Liver (tissue), 9 donors: ENCODE measurements around the gene CAMSAP1. TPM values are rescaled to one million over a fixed set of nuclear protein-coding genes. Genes with fewer than 3 reads are reported as not detected.

ENCODE experiments used
- DNase-seq: peaks from one replicate; pipeline ENCODE4 v3.0.0-alpha.2; 2017; ENCODE audit warnings: low spot score
- H3K27ac ChIP-seq, 2 donors: one replicate each; pipeline ENCODE4 v1.7.0; 2013; ENCODE audit warnings: inconsistent platforms in 2 of 2, low read length in 2 of 2, control low read depth in 1 of 2, low read depth in 1 of 2, mild to moderate bottlenecking in 1 of 2
- H3K27me3 ChIP-seq, 4 donors: one replicate each; pipeline versions ENCODE4 v1.6.1 to v1.7.0; 2013; ENCODE audit warnings: low read length in 3 of 4, inconsistent platforms in 1 of 4, mild to moderate bottlenecking in 1 of 4, moderate library complexity in 1 of 4; ENCODE audit not compliant: control insufficient read depth in 4 of 4, insufficient read depth in 4 of 4
- H3K36me3 ChIP-seq, 4 donors: one replicate each; pipeline versions ENCODE4 v1.6.1 to v1.7.0; 2013; ENCODE audit warnings: low read length in 3 of 4, mild to moderate bottlenecking in 3 of 4, low read depth in 1 of 4, moderate library complexity in 1 of 4; ENCODE audit not compliant: control insufficient read depth in 4 of 4, insufficient read depth in 3 of 4
- H3K4me1 ChIP-seq, 4 donors: one replicate each; pipeline versions ENCODE4 v1.6.1 to v1.7.0; 2013; ENCODE audit warnings: low read length in 3 of 4, mild to moderate bottlenecking in 3 of 4, moderate library complexity in 1 of 4; ENCODE audit not compliant: control insufficient read depth in 4 of 4, insufficient read depth in 4 of 4
- H3K4me3 ChIP-seq, 3 donors: one replicate each; pipeline versions ENCODE4 v1.6.1 to v1.7.0; 2013; ENCODE audit warnings: low read length in 3 of 3, control low read depth in 1 of 3, low read depth in 1 of 3, mild to moderate bottlenecking in 1 of 3
- H3K9ac ChIP-seq, 2 donors: one replicate each; pipeline ENCODE4 v1.7.0; 2013; ENCODE audit warnings: low read length in 2 of 2, mild to moderate bottlenecking in 2 of 2, moderate library complexity in 2 of 2, control low read depth in 1 of 2, low read depth in 1 of 2
- H3K9me3 ChIP-seq, 4 donors: one replicate each; pipeline versions ENCODE4 v1.6.1 to v1.7.0; 2013; ENCODE audit warnings: low read length in 3 of 4; ENCODE audit not compliant: control insufficient read depth in 4 of 4
- EGR1 ChIP-seq, 2 donors: IDR thresholded peaks; 2 replicates each; pipeline ENCODE4 v1.6.1; 2016 to 2018; ENCODE audit warnings: antibody characterized with exemption in 2 of 2, low read depth in 2 of 2
- FOXA2 ChIP-seq: IDR thresholded peaks from 2 replicates; pipeline ENCODE4 v1.6.1; 2016; ENCODE audit warnings: antibody characterized with exemption
- GABPA ChIP-seq, 2 donors: IDR thresholded peaks in 1 of 2; conservative IDR thresholded peaks in 1 of 2; 2 replicates each; pipeline ENCODE4 v1.6.1; 2016; ENCODE audit warnings: antibody characterized with exemption in 2 of 2, mild to moderate bottlenecking in 1 of 2, moderate library complexity in 1 of 2
- HNF4A ChIP-seq, 2 donors: conservative IDR thresholded peaks; 2 replicates each; pipeline ENCODE4 v1.6.1; 2016; ENCODE audit warnings: antibody characterized with exemption in 2 of 2, mild to moderate bottlenecking in 2 of 2
- HNF4G ChIP-seq: IDR thresholded peaks from 2 replicates; pipeline ENCODE4 v1.6.1; 2016; ENCODE audit warnings: antibody characterized with exemption
- JUND ChIP-seq, 2 donors: IDR thresholded peaks; 2 replicates each; pipeline ENCODE4 v1.6.1; 2016; ENCODE audit warnings: antibody characterized with exemption in 2 of 2
- NR2F2 ChIP-seq: IDR thresholded peaks from 2 replicates; pipeline ENCODE4 v1.6.1; 2016; ENCODE audit warnings: antibody characterized with exemption
- RXRA ChIP-seq, 2 donors: IDR thresholded peaks; 2 replicates each; pipeline ENCODE4 v1.6.1; 2017 to 2018; ENCODE audit warnings: antibody characterized with exemption in 2 of 2, mild to moderate bottlenecking in 1 of 2
- SP1 ChIP-seq: IDR thresholded peaks from 2 replicates; pipeline ENCODE4 v1.6.1; 2018; ENCODE audit warnings: antibody characterized with exemption, mild to moderate bottlenecking
- TAF1 ChIP-seq: conservative IDR thresholded peaks from 2 replicates; pipeline ENCODE4 v1.6.1; 2016; ENCODE audit warnings: antibody characterized with exemption, mild to moderate bottlenecking
- WGBS: extraction: QIAGEN DNeasy Blood & Tissue Kit; methylation state at CpG from one replicate; pipeline ENCODE4 v1.1.7; 2013; 5-methylcytosine and 5-hydroxymethylcytosine counted together
- polyA plus RNA-seq, 2 donors: library from polyadenylated mRNA; stranded (reverse) in 1 of 2; unstranded in 1 of 2; fragments of 200-250 nt in 1 of 2; fragments of >200 nt in 1 of 2; fragmentation: Nextera tagmentation in 1 of 2; extraction: Ambion mirVana in 1 of 2; gene quantifications; one replicate each; pipeline versions ENCODE4 v1.2.1 to v1.2.3, GENCODE V29; 2013 to 2015
- total RNA-seq, 2 donors: library from RNA; depleted of rRNA; stranded (reverse); fragments of >200 nt; gene quantifications; one replicate each; pipeline ENCODE4 v1.2.3, GENCODE V29; 2014
- TF ChIP-seq, protein P1 (sequence below): IDR thresholded peaks from 2 replicates; pipeline ENCODE4 v1.6.1; 2016; ENCODE audit warnings: antibody characterized with exemption
- TF ChIP-seq, protein P2 (sequence below): IDR thresholded peaks from 2 replicates; pipeline ENCODE4 v1.6.1; 2016; ENCODE audit warnings: antibody characterized with exemption, mild to moderate bottlenecking
- donor health status: healthy.
- donor health status: healthy.
- donor health status: healthy.
- donor health status: healthy.
- donor health status: healthy.

Gene CAMSAP1
- total and polyA plus RNA-seq, 4 donors, result 0.97 to 6.4 (median 5.1) TPM

DNA sequence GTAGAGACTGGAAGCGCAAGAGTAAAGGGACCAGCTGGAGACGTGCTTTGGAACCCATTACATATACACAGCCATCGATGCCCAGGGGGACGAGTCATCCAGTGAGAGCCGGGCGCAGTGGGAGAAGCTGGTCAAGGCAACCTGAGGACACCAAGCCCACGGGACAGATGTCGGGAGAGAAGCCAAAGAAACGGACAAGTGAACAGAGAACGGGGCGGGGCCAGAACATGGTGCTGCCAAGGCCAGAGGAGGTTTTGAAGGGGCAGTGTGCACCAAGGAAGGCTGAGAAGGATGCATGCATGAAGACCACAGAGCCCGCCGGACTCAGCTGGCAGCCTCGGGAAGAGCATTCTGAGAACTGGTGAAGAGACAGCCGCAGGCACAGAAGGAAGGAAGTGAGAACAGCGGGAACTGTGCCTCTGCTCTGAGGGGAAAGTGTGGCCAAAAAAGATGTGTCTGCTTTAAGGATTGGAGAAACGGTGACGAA, 20.3 kb downstream of the CAMSAP1 start:
- Histone ChIP-seq H3K27ac (no peak overlapping the region), H3K9ac (no peak overlapping the region)

DNA sequence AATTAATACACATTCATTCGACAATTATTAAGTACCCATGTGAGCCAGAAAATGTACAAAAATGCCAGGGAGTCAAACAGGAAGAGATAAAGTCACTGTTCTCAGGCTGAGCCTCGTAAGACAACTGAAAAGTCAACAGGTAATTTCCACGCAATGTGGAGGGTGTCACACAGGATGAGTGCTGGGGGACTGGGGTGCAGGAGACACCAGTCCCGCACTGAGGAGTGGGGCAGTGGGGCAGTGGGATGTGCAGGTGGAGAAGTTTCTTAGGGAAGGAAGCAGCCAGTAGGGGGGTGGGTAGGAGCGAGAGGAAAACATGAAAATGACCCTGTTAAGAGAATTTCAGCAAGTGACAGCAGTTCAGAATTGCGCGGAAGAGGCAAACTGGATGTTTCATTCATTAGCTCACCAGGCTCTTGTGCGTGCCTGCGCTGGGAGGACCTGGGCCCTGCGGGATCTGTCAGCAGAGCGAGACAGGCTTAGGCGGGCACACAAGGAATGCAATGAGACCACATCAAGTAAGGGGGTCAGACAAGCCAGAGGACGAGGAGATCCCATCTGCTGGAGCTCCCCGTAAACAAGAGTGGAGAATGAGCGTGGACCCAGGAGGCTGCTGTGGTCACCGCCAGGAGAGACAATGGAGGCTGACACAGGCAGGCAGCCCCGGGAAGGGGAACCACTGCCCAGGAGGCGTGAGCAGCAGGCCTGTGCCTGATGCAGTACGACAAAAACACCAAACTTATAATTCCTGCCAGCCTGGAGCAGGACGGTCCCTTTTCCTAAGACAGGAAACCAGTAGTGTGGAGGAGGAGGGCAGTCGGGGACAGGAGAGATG, 21.0 kb downstream of the CAMSAP1 start:
- no peak overlapping the region for H3K9ac ChIP-seq

More for the DNA sequence above, 20.3 kb downstream of the CAMSAP1 start:
- peaks cover 0 to 11% (median 3%) of the 10 kb centered on the region in 4 donors for H3K4me1 ChIP-seq
- 79% methylated on average over 18 of the region's 18 CpGs for WGBS
- H3K27me3 ChIP-seq, result no peaks in the 10 kb centered on the region
- no peaks in the 10 kb centered on the region for H3K9me3 ChIP-seq
- no peak overlapping the region for H3K4me3 ChIP-seq
- DNase-seq, result no peak
- TF ChIP-seq, protein P1, sequence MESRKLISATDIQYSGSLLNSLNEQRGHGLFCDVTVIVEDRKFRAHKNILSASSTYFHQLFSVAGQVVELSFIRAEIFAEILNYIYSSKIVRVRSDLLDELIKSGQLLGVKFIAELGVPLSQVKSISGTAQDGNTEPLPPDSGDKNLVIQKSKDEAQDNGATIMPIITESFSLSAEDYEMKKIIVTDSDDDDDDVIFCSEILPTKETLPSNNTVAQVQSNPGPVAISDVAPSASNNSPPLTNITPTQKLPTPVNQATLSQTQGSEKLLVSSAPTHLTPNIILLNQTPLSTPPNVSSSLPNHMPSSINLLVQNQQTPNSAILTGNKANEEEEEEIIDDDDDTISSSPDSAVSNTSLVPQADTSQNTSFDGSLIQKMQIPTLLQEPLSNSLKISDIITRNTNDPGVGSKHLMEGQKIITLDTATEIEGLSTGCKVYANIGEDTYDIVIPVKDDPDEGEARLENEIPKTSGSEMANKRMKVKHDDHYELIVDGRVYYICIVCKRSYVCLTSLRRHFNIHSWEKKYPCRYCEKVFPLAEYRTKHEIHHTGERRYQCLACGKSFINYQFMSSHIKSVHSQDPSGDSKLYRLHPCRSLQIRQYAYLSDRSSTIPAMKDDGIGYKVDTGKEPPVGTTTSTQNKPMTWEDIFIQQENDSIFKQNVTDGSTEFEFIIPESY, result no peak
- TF ChIP-seq RXRA (IDR thresholded peaks at IDR 0.05) (no peak), NR2F2 (no peak), JUND (IDR thresholded peaks at IDR 0.05) (no peak), GABPA (IDR thresholded peaks at IDR 0.05 in 1 of 2, conservative IDR thresholded peaks at IDR 0.05 in 1 of 2) (no peak), HNF4G (no peak)
- TF ChIP-seq, protein P2, sequence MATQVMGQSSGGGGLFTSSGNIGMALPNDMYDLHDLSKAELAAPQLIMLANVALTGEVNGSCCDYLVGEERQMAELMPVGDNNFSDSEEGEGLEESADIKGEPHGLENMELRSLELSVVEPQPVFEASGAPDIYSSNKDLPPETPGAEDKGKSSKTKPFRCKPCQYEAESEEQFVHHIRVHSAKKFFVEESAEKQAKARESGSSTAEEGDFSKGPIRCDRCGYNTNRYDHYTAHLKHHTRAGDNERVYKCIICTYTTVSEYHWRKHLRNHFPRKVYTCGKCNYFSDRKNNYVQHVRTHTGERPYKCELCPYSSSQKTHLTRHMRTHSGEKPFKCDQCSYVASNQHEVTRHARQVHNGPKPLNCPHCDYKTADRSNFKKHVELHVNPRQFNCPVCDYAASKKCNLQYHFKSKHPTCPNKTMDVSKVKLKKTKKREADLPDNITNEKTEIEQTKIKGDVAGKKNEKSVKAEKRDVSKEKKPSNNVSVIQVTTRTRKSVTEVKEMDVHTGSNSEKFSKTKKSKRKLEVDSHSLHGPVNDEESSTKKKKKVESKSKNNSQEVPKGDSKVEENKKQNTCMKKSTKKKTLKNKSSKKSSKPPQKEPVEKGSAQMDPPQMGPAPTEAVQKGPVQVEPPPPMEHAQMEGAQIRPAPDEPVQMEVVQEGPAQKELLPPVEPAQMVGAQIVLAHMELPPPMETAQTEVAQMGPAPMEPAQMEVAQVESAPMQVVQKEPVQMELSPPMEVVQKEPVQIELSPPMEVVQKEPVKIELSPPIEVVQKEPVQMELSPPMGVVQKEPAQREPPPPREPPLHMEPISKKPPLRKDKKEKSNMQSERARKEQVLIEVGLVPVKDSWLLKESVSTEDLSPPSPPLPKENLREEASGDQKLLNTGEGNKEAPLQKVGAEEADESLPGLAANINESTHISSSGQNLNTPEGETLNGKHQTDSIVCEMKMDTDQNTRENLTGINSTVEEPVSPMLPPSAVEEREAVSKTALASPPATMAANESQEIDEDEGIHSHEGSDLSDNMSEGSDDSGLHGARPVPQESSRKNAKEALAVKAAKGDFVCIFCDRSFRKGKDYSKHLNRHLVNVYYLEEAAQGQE, result no peak
- H3K36me3 ChIP-seq, result no peaks in the 10 kb centered on the region

More for the DNA sequence above, 21.0 kb downstream of the CAMSAP1 start:
- Histone ChIP-seq H3K36me3 (peaks cover 0 to 5% (median 0%) of the 10 kb centered on the region in 4 donors), H3K4me3 (no peak overlapping the region), H3K9me3 (no peaks in the 10 kb centered on the region), H3K27ac (no peak overlapping the region), H3K27me3 (no peaks in the 10 kb centered on the region), H3K4me1 (peaks cover 0 to 11% (median 3%) of the 10 kb centered on the region in 4 donors)
- WGBS, result 92% methylated on average over 21 of the region's 21 CpGs
- no peak for DNase-seq
- TF ChIP-seq TAF1 (no peak), HNF4A (conservative IDR thresholded peaks at IDR 0.05) (no peak), RXRA (IDR thresholded peaks at IDR 0.05) (no peak), FOXA2 (no peak), EGR1 (IDR thresholded peaks at IDR 0.05; ENCODE audit: low read depth in 2 of 2) (no peak), SP1 (no peak)
